ENCODE data around the gene MCC. TPM values are rescaled to one million over a fixed set of nuclear protein-coding genes. Genes with fewer than 3 reads are reported as not detected.

MCC gene
- total RNA-seq, 1 experiment from 2014 or later: 0.41 TPM

- Histone ChIP-seq H3K27ac (ENCODE audit: low read length) (no peak overlapping the region), H3K9me3 (ENCODE audit: control insufficient read depth, insufficient read depth, low read depth, low read length) (no peaks in the 10 kb centered on the region), H3K27me3 (ENCODE audit: control insufficient read depth, insufficient read depth, low read length) (no peaks in the 10 kb centered on the region), H3K4me3 (ENCODE audit: low read depth in 2 of 2, low read length in 2 of 2) (no peak overlapping the region), H3K36me3 (ENCODE audit: control insufficient read depth, insufficient read depth, low read length) (no peaks in the 10 kb centered on the region), H3K4me1 (ENCODE audit: control insufficient read depth, insufficient read depth, low read length) (no peaks in the 10 kb centered on the region)
- intact Hi-C loops (cut with micrococcal nuclease; ENCODE audit: unreplicated experiment) (loop anchor here (2.0 kb wide), 1 partner anchor 333 kb away; no protein-coding TSS in a partner anchor), in situ Hi-C loops (cut with HindIII; ENCODE audit: low pct_unique_long_range_greater_than_20kb, low sequenced_read_pairs) (no loop called here)
- TF ChIP-seq, protein P1, sequence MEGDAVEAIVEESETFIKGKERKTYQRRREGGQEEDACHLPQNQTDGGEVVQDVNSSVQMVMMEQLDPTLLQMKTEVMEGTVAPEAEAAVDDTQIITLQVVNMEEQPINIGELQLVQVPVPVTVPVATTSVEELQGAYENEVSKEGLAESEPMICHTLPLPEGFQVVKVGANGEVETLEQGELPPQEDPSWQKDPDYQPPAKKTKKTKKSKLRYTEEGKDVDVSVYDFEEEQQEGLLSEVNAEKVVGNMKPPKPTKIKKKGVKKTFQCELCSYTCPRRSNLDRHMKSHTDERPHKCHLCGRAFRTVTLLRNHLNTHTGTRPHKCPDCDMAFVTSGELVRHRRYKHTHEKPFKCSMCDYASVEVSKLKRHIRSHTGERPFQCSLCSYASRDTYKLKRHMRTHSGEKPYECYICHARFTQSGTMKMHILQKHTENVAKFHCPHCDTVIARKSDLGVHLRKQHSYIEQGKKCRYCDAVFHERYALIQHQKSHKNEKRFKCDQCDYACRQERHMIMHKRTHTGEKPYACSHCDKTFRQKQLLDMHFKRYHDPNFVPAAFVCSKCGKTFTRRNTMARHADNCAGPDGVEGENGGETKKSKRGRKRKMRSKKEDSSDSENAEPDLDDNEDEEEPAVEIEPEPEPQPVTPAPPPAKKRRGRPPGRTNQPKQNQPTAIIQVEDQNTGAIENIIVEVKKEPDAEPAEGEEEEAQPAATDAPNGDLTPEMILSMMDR (IDR thresholded peaks at IDR 0.05): no peak
- TF ChIP-seq, protein P2, sequence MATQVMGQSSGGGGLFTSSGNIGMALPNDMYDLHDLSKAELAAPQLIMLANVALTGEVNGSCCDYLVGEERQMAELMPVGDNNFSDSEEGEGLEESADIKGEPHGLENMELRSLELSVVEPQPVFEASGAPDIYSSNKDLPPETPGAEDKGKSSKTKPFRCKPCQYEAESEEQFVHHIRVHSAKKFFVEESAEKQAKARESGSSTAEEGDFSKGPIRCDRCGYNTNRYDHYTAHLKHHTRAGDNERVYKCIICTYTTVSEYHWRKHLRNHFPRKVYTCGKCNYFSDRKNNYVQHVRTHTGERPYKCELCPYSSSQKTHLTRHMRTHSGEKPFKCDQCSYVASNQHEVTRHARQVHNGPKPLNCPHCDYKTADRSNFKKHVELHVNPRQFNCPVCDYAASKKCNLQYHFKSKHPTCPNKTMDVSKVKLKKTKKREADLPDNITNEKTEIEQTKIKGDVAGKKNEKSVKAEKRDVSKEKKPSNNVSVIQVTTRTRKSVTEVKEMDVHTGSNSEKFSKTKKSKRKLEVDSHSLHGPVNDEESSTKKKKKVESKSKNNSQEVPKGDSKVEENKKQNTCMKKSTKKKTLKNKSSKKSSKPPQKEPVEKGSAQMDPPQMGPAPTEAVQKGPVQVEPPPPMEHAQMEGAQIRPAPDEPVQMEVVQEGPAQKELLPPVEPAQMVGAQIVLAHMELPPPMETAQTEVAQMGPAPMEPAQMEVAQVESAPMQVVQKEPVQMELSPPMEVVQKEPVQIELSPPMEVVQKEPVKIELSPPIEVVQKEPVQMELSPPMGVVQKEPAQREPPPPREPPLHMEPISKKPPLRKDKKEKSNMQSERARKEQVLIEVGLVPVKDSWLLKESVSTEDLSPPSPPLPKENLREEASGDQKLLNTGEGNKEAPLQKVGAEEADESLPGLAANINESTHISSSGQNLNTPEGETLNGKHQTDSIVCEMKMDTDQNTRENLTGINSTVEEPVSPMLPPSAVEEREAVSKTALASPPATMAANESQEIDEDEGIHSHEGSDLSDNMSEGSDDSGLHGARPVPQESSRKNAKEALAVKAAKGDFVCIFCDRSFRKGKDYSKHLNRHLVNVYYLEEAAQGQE (IDR thresholded peaks at IDR 0.05; ENCODE audit: insufficient read depth in 1 of 2, low read depth in 2 of 2, low read length in 1 of 2): no peak
- TF ChIP-seq SIN3A (IDR thresholded peaks at IDR 0.05; ENCODE audit: borderline replicate concordance, insufficient read depth, low read depth, low read length): no peak
- TF ChIP-seq TCF7L2 (IDR thresholded peaks at IDR 0.05; ENCODE audit: low read depth, low read length): no peak
- TF ChIP-seq POLR2AphosphoS5 (IDR thresholded peaks at IDR 0.05; ENCODE audit: low read depth, low read length): no peak
- CTCF ChIA-PET: no interaction called here
- POLR2A ChIA-PET: no interaction called here
- no TSS peak for BruUV-seq (replicated peaks)
- ATAC-seq: no peak
- DNase-seq (ENCODE audit: low read depth, low spot score): no peak
Observed at GRCh38 chr5:113329981-113330380, 158.3 kb downstream of the MCC start.

DNA sequence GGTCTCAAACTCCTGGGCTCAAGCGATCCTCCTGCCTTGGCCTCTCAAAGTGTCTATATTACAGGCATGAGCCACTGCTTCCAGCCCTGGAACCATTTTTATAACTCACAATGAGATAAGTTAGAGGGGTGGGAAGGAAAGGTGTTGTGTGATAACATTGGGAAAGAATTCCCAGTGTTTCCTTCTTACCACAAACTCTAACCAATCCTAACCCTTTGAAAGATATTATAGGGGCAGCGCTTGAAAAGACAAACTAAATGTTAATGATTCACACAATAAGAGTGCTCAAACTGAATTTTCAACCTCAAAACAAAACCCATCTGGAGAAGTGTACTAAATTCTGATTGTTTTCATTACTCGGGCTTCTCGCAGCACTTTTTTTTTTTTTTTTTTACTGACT is 163.2 kb downstream of the MCC start:
- intact Hi-C loops (cut with micrococcal nuclease; ENCODE audit: unreplicated experiment): no loop called here
- no peaks in the 10 kb centered on the region for H3K36me3 ChIP-seq (ENCODE audit: control insufficient read depth, insufficient read depth, low read length)
- no peak overlapping the region for H3K27ac ChIP-seq (ENCODE audit: low read length)
- CTCF ChIA-PET: no interaction called here
- H3K27me3 ChIP-seq (ENCODE audit: control insufficient read depth, insufficient read depth, low read length): no peaks in the 10 kb centered on the region
- ATAC-seq (no peak), DNase-seq (ENCODE audit: low read depth, low spot score) (no peak)
- no peaks in the 10 kb centered on the region for H3K9me3 ChIP-seq (ENCODE audit: control insufficient read depth, insufficient read depth, low read depth, low read length)
- in situ Hi-C loops (cut with HindIII; ENCODE audit: low pct_unique_long_range_greater_than_20kb, low sequenced_read_pairs): no loop called here
- H3K4me3 ChIP-seq (ENCODE audit: low read depth in 2 of 2, low read length in 2 of 2): no peak overlapping the region
- POLR2A ChIA-PET: no interaction called here
- no TSS peak for BruUV-seq (replicated peaks)
- H3K4me1 ChIP-seq (ENCODE audit: control insufficient read depth, insufficient read depth, low read length): no peaks in the 10 kb centered on the region
- TF ChIP-seq, protein P2 (IDR thresholded peaks at IDR 0.05; ENCODE audit: insufficient read depth in 1 of 2, low read depth in 2 of 2, low read length in 1 of 2): no peak
- TF ChIP-seq SIN3A (IDR thresholded peaks at IDR 0.05; ENCODE audit: borderline replicate concordance, insufficient read depth, low read depth, low read length): no peak
- TF ChIP-seq, protein P1 (IDR thresholded peaks at IDR 0.05): no peak
- TF ChIP-seq TCF7L2 (IDR thresholded peaks at IDR 0.05; ENCODE audit: low read depth, low read length): no peak
- no peak for TF ChIP-seq POLR2AphosphoS5 (IDR thresholded peaks at IDR 0.05; ENCODE audit: low read depth, low read length)

All from Panc1 (cell line).